NT2/D1 (cell line): ENCODE measurements around the gene SCMH1.

Experiments
- SUZ12 ChIP-seq: IDR thresholded peaks from 2 replicates; pipeline ENCODE4 v1.6.1; 2011; ENCODE audit not compliant: insufficient read length, insufficient read depth; ENCODE audit errors: extremely low read depth
- ZNF274 ChIP-seq: IDR thresholded peaks from 2 replicates; pipeline ENCODE4 v1.6.1; 2011; ENCODE audit warnings: mild to moderate bottlenecking, low read depth, low read length

DNA sequence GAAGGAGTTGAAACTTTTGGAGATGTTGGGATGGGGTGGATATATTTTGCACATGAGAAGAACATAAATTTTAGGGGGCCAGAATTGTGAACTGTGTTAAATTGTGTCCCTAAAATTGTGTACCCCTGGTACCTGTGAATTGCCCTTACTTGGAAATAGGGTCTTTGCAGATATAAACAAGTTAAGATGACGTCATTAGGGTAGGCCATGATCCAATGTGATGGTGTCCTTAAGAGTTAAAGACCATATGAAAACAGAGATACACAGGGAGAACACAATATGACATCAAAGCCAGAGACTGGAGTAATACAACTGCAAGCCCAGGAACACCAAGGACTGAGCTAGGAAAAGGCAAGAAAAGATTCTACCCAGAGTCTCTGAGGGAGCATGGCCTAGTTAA is 24.0 kb downstream of the SCMH1 start:
- no peak for TF ChIP-seq ZNF274
- TF ChIP-seq SUZ12: no peak
